DMS53 treated with DMSO at 0.1 percent for 48 hours (cell line): Measurements from ENCODE around the gene HES5.
A peak's percentile ranks its signal among the peaks of the same experiment; 100 is the strongest.

Experiments
- DNase-seq: peaks from one replicate; lab custom pipeline; 2025; ENCODE audit not compliant: unreplicated experiment; lab: John Stamatoyannopoulos, UW

The HES5 gene

DNA sequence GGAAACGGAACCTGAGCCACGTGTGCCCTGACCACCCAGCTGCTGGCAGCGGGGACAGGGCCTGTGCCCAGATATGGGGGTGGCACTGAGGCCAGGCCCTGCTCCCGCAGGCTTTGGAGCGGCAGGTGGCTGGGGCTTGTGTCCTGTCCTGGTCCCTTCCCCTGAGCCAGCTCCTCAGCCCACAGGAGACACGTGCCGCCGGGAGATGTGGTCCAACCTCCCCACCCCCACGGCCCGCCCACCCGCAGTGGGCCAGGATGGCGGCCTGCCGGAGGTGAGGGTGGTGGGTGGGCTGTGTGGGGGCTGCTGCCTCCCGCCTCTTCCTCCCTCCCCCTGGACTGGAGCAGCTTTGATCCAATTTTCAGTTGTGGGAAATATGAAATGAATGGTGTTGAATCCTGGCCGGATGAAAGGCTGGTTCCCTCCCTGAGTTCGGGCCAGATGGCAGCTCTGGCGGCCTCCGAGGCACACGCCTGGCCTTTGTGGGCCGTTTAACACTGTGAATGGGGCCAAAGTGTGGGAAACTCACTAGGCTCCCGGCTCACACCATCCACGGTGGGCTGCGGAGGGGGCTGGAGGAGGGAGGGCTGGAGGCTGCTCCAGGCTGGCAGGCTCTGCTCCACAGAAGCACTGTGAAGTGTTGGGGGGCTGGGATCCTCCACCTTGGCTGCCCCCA lies 2.6 kb upstream of the HES5 start:
- DNase-seq, result no peak

DNA sequence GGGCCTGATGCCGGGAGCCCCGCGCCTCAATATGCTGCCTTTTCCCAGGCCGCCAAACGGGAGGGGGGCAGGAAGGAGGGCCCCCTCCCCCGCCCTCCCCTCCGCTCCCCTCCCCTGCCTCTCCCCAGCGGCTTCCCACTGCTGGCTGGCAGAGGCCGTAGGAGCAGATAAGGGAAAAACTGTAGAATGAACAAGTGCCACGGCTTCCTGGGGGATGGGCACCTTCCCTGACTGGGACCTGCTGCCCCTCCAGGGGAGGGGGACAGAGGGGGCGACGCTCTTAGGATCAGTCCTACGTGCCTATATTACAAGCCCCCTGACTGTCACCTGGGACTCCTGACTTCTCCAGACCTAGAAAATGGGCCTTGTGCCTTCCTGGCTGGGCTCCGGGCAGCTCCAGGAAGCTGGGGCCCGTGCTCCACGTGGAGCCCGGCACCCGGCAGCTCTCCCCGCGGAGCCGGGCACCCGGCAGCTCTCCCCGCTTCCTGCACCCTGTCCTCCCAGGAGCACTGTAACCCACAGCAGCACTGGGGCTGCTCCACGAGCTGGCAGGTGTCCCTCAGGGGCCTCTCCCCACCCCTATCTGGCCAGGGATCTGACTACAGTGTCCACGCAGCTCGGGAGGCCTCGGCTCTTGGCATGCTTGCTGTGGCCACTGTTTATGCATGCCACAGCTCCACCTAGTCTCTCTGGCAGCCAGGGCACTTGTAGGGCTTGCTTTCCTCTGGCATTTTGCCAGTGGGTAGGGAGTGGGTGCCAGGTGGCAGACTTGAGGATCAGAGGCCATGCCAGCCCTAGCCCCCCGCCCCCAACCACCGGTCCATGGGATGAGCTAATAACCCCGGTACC lies 674 bp upstream of the HES5 start:
- DNase-seq, result peak; percentile 12

DNA sequence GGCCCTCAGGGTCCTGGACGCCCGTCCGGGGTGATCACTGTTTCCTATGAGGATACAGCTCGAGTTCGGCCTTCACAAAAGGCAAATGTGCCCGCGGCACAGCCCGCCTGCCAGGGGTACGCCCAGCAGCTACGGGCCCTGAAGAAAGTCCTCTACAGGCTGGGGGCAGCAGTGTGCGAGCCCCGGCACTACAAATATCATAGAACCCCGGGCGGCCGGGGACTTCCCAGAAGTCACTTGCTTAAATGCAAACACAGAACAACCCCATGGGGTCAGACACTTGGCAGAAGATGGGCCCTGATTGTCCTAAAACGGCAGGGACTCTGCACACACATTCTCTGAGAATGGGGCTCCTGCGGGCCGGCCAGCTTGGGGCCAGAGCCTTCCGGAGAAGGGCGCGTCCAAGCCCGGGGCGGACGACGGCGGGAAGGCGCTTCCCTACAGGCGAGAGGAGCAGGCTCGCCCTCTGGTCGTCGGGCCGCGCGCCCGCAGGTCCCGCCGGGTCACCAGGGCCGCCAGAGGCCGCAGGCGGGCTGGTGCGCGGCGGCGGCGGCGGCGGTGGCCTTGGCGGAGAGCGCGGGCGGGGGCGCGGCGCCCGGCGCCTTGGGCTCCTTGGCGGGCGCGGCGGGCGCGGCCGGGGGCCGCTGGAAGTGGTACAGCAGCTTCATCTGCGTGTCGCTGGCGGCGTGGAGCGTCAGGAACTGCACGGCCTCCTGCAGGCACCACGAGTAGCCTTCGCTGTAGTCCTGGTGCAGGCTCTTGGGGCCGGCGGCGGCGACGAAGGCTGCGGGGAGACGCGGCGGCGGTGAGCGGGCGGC lies 888 bp downstream of the HES5 start:
- DNase-seq, result no peak

DNA sequence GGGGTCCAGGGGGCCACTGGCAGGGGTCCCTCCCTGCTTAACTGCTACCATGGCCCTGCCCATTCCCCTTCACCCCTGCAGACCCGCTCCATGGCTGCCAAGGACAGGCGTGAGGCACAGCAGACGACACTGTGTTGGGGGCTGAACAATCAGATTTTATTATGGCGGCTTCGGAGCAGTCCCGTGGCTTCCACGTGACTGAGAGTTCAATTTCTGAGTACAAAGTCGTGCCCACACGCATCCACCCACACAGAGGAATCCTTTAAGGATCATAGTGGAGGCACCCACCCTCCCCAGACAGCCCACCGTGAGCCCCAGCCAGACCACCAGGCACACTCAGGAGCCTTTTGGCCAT lies 1.5 kb downstream of the HES5 start:
- no peak for DNase-seq

DNA sequence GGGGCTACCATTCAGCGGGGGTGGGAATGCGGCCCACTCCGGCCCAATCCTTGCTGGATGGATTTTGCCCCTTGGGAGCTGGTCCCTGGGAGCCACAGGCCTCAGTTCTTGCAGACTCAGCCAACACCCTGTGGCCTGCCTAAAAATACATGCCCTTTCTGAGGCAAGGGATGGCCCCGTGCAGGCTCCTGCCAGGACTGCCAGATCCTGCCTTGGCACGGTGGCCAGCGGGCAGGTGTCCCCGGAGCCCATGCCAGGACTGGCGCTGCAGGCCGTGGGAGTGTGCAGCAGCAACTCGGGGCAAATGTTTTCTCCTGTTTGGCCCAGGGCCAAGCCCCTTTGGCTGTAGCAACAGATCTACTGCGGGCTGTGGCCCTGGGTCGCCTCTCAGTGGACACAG lies 2.0 kb downstream of the HES5 start:
- DNase-seq, result no peak

DNA sequence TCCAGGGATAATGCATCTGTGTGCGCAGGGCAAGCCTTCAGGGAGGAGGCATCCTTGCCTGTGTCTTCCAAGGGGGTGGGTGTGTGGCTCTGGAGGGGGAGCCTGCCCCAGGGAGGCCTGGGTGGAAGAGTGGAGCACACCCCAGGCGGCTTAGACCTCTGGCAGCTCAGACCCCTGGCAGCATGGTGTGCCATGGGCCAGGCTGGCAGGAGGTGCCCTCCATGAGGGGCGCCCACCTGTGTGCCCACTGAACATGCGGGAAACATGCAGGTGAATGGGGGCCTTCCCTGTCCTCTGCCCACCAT lies 2.6 kb downstream of the HES5 start:
- no peak for DNase-seq

DNA sequence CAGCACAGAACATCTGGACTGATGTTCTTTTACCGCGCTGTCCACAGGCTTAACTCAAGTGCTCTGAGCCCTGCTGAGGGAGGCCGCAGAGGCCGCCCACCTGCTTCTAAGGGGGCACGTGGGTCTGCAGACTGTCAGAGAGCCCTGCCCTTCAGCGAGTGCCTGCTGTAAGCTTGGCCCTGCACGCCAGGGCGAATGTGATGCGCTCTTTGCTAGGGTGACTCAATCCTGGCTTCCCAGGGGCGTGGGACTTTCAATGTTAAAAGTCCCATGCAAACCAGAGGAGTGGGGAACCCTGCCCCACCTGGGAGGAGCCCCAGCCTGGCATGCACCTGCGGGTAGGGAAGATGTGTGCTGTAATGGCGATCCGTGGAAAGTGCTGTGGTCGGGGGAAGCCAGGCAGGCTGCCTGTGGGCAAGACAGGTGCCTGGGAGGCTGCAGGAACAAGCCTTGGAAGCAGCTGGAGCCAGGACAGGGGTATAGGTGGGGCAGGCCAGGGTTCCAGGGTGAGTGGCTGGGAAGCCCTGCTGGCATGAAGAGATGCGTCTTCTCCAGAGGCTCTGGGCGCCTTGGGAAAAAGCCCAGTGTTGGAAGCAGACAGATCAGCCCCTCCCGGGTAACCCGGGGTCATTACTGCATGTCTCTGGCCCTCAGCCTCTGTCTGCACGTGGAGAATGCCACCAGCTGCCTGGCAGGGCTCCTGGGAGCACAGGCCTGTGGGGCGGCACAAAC lies 3.1 kb downstream of the HES5 start:
- DNase-seq, result no peak

DNA sequence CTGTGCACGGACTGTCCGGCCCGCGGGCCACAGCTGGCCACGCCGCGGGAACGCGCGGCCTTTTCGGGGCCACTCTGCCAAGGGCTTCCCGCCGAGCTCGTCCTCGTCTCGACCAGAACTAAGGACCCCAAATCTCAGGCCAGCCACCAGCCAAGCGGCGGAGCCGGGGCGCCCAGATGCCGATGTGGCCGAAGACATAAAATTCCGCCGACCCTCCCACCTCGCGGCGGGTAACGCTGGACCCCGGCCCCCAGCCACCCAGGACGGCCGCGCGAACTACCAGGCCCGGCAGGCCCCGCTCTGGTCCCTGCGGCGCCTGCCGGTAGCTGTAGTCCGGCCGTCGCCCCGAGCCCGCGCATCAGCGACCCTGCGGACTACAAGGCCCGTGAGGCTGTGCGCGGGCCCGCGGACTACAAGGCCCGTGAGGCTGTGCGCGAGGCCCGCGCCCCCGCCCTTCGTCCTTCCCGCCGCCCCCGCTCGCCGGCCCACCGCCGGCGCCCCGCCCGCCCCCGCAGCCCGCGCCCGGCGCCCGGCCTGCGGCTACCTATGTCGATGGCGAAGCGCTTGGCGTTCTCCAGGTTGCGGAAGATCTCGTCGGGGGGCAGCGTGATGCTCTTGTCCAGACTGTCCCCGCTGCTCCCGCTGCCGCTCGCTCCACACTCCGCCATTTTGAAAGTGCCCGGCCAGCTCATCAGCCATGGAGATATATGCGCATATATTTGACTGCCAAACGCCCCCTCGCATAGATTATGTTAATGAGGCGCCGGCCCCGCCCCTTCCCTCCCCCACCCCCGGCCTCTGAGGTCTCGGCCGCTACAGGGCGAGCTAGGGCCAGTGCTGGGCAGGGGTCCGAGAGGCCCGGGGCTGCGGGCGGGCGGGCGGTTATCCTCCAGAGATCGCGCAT lies 3.9 kb downstream of the HES5 start, which contains the start of gene PANK4:
Gene PANK4 (minus strand): TSS at position 677 of the 904 bp plus-strand sequence. CDS start 9 bp downstream, at position 668.
- peak; percentile 76 for DNase-seq

DNA sequence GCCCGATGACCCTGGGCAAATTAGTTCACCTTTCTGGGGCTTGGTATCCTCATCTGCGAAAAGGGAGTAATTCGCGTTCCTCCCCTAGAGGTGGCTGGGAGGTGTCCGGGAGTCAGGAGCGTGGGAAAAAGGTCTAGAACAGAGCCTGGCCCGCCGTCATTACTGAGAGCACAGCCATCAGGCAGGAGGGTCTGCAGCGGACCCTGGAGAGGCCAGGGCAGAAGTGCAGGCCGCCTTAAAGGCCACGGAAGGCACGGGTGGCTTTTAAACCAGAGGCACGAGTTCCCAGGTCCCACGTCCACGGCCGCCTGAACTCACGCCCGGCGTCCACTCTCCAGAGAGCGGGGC lies 4.5 kb downstream of the HES5 start:
- DNase-seq, result no peak

DNA sequence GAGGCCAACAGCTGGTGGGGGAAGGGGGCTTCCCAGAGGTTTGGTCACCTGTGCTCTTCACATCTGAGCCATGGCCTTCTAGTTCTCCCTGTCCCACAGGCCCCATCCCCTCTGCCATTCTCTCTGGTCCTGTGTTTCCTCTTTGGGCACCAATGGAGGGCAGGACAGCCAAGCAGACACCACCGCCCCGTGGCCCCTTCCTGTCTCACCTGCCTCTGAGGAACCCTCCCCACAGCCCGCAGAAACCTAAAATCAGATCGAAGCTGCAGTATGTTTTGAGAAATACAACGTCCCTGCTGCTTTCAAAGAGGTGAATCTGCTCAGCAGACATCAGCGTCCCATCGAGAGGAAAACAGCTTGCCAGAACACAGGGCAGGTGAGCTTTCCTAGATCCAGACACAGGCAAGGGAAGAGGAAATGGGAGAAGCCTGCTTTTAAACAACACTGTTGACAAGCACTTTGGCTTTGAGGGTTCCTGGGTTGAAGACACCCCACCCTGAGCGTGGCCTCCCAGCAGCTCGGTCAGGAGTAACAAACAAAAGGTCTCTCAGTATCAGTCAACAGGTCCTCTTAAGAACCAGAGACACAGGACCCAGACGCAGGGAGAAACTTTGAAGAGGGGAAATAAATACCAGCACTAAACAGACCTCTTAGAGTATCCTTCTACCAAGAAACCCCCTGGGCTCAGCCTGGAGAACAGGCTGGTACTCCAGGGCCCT lies 6.0 kb downstream of the HES5 start:
- DNase-seq, result no peak

DNA sequence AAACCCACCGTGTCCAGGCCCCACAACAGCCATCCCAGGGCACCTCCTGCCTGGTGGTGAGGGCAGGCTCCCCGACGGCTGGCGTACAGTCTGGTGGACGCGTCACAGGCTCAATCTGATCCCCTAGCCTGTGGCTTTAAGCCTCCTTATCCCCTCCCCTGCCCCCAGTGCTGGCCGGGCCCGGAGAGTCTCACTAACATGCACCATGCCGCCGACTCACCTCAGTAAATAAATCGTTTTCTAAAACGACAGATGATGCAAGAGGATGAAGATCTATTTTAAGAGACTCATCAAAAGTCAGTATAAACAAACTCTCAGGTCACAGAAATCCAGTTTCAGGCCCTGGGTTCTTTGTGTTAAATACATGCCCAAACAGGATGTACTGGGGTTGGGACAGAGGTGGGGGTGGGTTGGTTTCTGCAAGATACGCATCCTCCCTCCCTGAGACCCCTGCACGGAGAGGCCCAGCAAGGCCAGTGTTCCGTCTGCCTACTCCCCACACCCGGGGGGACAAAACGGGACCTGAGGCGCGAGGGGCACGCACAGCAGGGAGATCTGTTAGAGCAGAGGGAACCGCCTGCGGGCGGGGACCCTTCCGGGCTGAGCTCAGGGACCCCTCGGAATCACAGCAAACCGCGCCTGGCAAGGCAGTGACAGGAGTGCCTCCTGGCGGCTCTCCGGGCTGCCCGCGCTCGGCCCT lies 6.7 kb downstream of the HES5 start:
- no peak for DNase-seq

DNA sequence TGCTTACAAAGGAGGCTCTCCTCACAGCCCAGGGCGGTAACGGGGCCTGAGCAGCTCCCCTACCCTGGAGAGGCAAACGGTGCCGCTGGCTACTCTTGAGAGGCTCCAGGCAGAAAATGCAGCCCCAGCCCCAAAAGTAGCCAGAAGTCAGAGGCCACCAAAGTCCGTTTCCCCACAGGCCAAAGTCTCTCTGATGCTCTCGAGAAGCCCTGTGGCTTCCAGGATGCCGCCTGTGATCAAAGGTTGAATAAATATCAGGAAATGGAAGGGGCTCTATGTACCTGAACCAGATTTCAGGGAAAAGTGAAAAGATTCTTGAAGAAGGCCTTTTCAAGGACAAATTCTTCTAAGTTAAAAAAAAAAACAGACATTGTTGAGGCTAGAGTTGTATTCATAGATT lies 7.8 kb downstream of the HES5 start:
- no peak for DNase-seq

DNA sequence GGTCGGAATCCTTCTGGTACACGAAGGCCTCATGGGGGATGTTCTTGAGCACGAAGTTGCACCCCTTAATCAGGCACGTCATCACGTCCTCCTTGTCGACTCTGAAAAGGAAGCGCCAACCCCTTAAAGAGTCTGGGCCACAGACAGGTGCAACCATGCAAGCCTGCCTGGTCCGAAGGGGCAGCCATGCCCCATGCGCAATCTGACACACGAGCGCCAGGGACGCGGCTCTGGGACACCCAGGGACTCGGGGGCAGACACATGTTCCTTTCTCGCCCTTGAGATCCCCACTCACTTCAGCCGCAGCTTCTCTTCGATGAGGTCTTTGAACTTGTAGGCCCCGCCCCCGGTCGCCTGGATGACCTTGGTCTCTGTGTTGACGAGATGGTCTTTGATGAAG lies 9.3 kb downstream of the HES5 start:
- DNase-seq, result no peak

DNA sequence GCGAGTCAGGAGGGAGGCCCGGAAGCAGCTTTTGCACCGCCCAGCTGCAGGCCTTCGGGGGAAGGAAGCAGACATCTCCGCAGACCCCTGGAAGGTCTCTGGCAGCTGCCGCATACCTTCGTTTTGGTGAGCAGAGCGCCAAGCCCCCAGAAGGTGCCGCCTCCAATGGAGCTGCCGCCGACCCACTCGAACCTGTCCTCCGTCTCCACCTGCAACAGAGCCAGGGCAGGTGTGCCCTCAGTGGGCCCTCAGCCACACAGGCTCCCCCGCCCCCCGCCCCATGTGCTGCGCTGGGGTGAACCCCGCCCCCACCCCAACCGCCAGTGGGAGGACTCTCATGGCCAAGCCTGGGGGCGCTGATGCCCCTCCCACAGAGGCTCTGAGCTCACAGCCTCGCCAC lies 9.9 kb downstream of the HES5 start:
- no peak for DNase-seq

DNA sequence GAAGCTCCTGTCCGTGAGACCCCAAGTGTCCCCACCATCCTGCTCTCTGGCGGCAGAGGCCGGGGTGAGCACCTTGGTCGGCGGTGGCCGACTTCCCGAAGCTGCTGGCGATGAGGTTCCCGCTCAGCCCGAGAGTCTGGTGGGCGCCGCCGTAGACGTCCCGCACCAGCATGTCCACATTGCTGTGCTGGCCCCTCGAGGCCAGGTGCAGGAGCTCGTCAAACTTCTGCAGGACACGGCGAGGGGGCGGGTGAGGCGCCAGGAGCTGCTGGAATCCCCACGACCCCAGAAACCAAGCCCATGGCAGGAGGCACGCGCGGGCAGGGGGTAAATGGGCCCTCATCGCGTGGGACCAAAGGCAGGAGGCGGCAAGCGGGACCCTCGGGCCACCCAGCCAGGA lies 10.3 kb downstream of the HES5 start:
- no peak for DNase-seq

DNA sequence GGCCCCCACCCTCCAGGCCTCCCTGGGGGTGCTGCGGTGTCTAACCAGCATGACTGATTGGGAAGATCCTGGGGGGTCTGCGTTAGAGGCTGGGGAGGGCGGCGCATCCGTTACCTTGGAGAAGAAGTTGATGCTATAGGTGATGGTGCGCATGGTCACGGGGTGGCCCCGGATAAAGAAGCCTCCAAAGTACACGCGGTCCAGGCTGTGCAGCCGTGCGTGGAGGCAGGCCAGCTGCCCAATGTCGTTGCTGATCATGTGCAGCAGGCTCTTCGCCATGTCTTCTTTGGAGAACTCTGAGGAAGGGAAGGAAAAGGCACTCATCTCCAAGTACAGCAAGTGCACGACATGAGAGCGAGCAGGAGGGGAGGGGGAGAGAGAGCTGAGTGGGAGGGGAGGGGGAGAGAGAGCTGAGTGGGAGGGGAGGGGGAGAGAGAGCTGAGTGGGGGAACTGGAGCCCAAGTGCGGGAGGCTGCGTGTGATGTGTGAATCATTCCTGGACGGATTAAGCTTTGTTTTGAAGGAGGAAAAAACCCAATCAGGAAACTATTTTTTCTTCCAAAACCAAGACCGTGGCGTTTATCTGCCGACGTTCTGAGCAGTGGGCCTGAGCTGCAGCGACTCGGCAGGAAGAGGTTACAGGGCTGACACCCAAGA lies 10.9 kb downstream of the HES5 start:
- no peak for DNase-seq

DNA sequence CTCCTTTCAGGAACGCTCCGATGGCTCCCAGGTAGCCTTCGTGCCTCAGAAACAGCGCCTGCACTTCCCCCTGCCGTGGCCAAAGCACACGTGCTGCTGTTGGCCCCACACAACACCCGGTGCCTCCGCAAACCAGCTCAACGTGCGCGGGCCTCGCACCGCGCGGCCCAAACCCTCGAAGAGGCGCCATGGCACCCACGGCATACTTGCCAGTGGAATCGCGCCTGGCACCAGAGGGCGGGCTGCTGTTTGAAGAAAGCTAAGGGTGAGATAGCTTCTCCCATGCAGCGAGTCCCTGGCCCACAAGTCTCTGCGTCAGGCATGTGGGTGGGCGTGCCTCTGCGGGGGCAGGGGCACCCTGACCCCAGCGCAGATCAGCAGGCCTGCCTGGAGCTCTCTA lies 11.5 kb downstream of the HES5 start:
- no peak for DNase-seq

DNA sequence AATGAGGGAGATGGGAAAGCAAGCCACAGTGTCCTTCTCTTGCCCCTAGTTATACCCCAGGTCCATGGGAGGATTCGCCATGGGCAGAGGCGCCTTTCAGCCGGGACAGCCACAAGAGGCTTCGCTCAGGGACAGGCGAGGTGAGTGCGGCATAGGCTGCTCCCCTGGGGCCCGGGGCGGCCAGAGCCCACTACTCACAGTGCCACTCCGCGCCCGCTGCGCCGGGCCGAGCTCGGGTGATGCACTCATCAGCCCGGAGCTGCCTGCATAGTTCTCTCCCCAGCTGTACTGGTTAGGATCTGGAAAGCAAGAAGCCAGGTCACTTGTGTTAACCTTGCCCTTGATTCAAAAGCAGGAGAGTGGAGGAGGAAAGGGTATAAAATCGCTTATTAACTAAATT lies 12.1 kb downstream of the HES5 start:
- no peak for DNase-seq

DNA sequence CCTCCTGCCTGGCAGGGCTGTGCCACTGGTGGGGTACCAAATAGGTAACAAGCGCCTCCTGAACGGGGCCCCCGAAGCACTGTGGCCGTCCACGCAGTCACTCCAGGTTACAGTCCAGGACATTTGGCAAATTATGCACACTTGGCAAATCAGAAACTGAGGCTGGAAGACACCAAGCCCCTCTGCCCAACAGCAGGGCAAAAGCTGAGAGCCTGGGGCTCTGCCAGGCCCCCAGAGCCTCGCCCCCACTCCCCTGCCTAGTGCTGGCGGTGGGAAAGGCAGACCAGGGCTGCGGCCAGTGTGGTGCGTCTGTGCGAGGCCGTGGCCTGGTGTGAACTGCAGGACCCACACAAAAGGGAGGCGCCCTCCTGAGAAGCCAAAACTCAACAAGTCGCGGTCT lies 13.1 kb downstream of the HES5 start:
- DNase-seq, result no peak
